Pancreas (tissue), 10 donors: ENCODE measurements around the gene CLIC5. TPM values are rescaled to one million over a fixed set of nuclear protein-coding genes. Genes with fewer than 3 reads are reported as not detected.

Experiments used
- ATAC-seq, 4 donors: fragments of 200-7000 bp; cut with Tn5 transposase; one replicate each; pipeline versions ENCODE4 v1.8.0 to v1.9.1; 2020; ENCODE audit warnings: mild to moderate bottlenecking in 4 of 4, moderate library complexity in 4 of 4
- DNase-seq, 6 donors: peaks; one replicate each; pipeline ENCODE4 v3.0.0-alpha.2; 2020
- FAIRE-seq: peaks from 2 replicates; lab custom pipeline; 2012; peaks lifted over from hg19 to GRCh38; lab: Jason Lieb, UNC
- H3K27ac ChIP-seq, 4 donors: fragments of 200-600 bp; sonication (generic); 1 replicate in 3 of 4; 2 replicates in 1 of 4; pipeline versions ENCODE4 v1.5.0 to v1.8.0; 2020
- H3K27me3 ChIP-seq, 4 donors: fragments of 200-600 bp; one replicate each; pipeline ENCODE4 v1.8.0; 2021
- H3K36me3 ChIP-seq, 3 donors: fragments of 200-600 bp; sonication (generic) in 1 of 3; one replicate each; pipeline versions ENCODE4 v1.5.0 to v1.8.0; 2020 to 2021
- H3K4me1 ChIP-seq, 3 donors: fragments of 200-600 bp; one replicate each; pipeline ENCODE4 v1.8.0; 2021
- H3K4me3 ChIP-seq, 4 donors: fragments of 200-600 bp; sonication (generic) in 2 of 4; one replicate each; pipeline versions ENCODE4 v1.5.0 to v1.8.0; 2020 to 2021
- H3K9me3 ChIP-seq, 4 donors: fragments of 200-600 bp; one replicate each; pipeline ENCODE4 v1.8.0; 2021
- WGBS, 2 donors: extraction: QIAGEN DNeasy Blood & Tissue Kit; methylation state at CpG; one replicate each; pipeline ENCODE4 v1.1.7; 2013; 5-methylcytosine and 5-hydroxymethylcytosine counted together
- intact Hi-C, 3 donors: fragments of 100-400 bp; cut with DNase I; formaldehyde crosslinking; loops; one replicate each; pipeline versions ENCODE4 v1.11.1 to v1.14.2; 2022
- polyA plus RNA-seq, 2 donors: library from polyadenylated mRNA; stranded (reverse); fragments of 200-250 nt; gene quantifications; one replicate each; pipeline ENCODE4 v1.2.3, GENCODE V29; 2013
- total RNA-seq, 6 donors: library from RNA; stranded (reverse); fragmentation: NEBNext Ultra II Directional in 4 of 6; extraction: Animal tissue kit (Norgen Biotek cat#: 25700) in 4 of 6; gene quantifications; one replicate each; pipeline versions ENCODE4 v1.2.1 to v1.2.4, GENCODE V29; 2021 to 2023
- TF ChIP-seq, protein P1 (sequence below), 4 donors: fragments of 200-600 bp; sonication (generic) in 3 of 4; IDR thresholded peaks; one replicate each; pipeline versions ENCODE4 v1.5.0 to v1.8.0; 2021; ENCODE audit warnings: antibody characterized with exemption in 4 of 4
- donor health status: healthy with polysubstance abuse.
- donor health status: DM: no; HTN: no; CAD: no; lungs with moderate emphysema.
- donor health status: DM: no; HTN: no; CAD: no.
- donor health status: control.
- donor health status: control.
- donor health status: Bipolar disorder and iron deficiency.
- donor health status: DM: yes; HTN: yes; CAD: no.
- donor health status: DM: no; HTN: no; CAD: no.
- donor health status: DM: no; HTN: no; CAD: no.
- donor health status: DM: yes; HTN: yes; CAD: no.

The CLIC5 gene
- total and polyA plus RNA-seq, 8 donors: 0.53 to 2.1 (median 1.3) TPM

DNA sequence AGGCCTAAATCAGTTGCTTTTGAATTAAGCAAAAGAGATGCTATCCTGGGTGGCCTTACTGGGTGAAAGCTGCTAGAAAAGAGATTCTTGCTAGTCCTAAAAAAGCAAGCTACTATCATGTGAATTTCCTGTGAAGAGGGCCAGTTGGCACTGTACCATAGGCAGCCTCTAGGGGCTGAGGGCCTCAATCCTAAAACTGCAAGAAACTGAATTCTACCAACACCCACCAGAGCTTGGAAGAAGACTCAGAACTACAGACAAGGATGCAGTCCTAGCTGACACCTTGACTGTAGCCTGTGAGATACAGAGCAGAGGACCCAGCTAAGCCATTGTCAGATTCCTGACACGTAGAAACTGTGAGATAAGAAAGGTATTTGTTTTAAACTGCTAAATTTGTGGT lies 24.5 kb downstream of the CLIC5 start:
- intact Hi-C loops: no loop called here
- 57 to 71% methylated on average over 1 of the region's 1 CpG for WGBS, 2 donors
- Histone ChIP-seq H3K27me3 (no peaks in the 10 kb centered on the region), H3K4me1 (no peaks in the 10 kb centered on the region), H3K9me3 (no peaks in the 10 kb centered on the region), H3K36me3 (no peaks in the 10 kb centered on the region), H3K27ac (no peak overlapping the region), H3K4me3 (no peak overlapping the region)
- DNase-seq (no peak), ATAC-seq (no peak), FAIRE-seq (no peak)
- TF ChIP-seq, protein P1, sequence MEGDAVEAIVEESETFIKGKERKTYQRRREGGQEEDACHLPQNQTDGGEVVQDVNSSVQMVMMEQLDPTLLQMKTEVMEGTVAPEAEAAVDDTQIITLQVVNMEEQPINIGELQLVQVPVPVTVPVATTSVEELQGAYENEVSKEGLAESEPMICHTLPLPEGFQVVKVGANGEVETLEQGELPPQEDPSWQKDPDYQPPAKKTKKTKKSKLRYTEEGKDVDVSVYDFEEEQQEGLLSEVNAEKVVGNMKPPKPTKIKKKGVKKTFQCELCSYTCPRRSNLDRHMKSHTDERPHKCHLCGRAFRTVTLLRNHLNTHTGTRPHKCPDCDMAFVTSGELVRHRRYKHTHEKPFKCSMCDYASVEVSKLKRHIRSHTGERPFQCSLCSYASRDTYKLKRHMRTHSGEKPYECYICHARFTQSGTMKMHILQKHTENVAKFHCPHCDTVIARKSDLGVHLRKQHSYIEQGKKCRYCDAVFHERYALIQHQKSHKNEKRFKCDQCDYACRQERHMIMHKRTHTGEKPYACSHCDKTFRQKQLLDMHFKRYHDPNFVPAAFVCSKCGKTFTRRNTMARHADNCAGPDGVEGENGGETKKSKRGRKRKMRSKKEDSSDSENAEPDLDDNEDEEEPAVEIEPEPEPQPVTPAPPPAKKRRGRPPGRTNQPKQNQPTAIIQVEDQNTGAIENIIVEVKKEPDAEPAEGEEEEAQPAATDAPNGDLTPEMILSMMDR (IDR thresholded peaks at IDR 0.05): no peak

GRCh38 chr6:45990162-45990561 lies 25.5 kb downstream of the CLIC5 start:
- Histone ChIP-seq H3K4me3 (no peak overlapping the region), H3K36me3 (no peaks in the 10 kb centered on the region), H3K4me1 (no peaks in the 10 kb centered on the region), H3K27ac (no peak overlapping the region), H3K9me3 (no peaks in the 10 kb centered on the region), H3K27me3 (no peaks in the 10 kb centered on the region)
- intact Hi-C loops: no loop called here
- FAIRE-seq (no peak), DNase-seq (no peak), ATAC-seq (no peak)
- 61 to 62% methylated on average over 1 of the region's 1 CpG for WGBS, 2 donors
- TF ChIP-seq, protein P1 (IDR thresholded peaks at IDR 0.05): no peak

DNA sequence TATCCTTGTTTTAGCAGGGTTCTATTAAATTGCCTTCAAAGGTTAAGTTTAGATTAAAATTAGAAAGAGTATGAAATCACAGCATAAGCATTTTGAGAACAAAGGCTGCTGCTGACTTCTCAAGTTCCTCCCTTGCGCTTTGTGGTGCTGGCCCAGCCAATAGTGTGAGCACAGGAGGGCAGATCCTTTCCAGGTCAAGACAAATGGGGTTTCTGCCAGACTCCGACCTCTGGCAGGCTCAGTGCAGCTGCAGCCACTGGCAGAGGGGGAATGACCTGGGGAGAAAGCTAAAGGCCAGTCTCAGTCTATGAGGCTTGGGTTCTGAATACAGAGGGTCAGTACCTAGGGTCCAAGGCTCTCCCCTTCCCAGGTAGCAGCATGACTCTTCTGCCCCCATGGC lies 27.0 kb downstream of the CLIC5 start:
- no peak overlapping the region for H3K27ac ChIP-seq
- H3K4me1 ChIP-seq: no peaks in the 10 kb centered on the region
- DNase-seq (no peak), FAIRE-seq (no peak), ATAC-seq (no peak)
- intact Hi-C loops: no loop called here
- WGBS, 2 donors: 79 to 83% methylated on average over 2 of the region's 2 CpGs
- no peaks in the 10 kb centered on the region for H3K27me3 ChIP-seq
- H3K36me3 ChIP-seq: no peaks in the 10 kb centered on the region
- TF ChIP-seq, protein P1 (IDR thresholded peaks at IDR 0.05): no peak
- H3K9me3 ChIP-seq: no peaks in the 10 kb centered on the region
- H3K4me3 ChIP-seq: no peak overlapping the region

- no peak for DNase-seq
Measured at GRCh38 chr6:45987856-45988255, 27.8 kb downstream of the CLIC5 start.

DNA sequence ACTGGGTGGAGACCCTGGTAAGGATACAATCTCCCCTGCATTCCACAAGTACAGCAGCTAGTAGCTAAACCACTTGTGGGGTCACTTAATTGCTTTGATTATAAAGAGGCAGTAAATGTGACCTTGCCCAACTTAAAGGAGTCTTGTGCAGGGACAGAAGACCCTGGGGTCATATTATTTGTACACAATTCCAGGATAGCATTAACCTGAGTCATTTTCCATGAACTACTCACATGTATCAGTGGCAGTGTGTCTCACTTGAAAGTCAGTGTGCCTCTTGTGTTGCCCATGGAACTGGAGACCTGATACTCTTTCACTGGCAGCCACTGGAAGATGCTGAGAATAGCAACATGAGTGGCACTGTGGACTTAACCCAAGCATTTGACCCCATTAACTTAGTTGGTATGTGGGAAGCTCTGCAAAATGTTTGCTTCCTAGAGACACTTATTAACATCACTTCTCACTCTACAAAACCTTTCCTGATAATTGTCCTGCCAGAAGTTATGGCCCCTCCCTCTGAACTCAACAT lies 28.9 kb downstream of the CLIC5 start:
- intact Hi-C loops: no loop called here
- TF ChIP-seq, protein P1 (IDR thresholded peaks at IDR 0.05): no peak
- FAIRE-seq (no peak), ATAC-seq (no peak), DNase-seq (no peak)
- Histone ChIP-seq H3K27me3 (no peaks in the 10 kb centered on the region), H3K36me3 (no peaks in the 10 kb centered on the region), H3K4me3 (no peak overlapping the region), H3K9me3 (no peaks in the 10 kb centered on the region), H3K27ac (no peak overlapping the region), H3K4me1 (no peaks in the 10 kb centered on the region)

More at GRCh38 chr6:45987856-45988255, 27.8 kb downstream of the CLIC5 start:
- no peaks in the 10 kb centered on the region for H3K4me1 ChIP-seq
- TF ChIP-seq, protein P1 (IDR thresholded peaks at IDR 0.05): no peak
- intact Hi-C loops: no loop called here
- FAIRE-seq (no peak), ATAC-seq (no peak)
- H3K27ac ChIP-seq: no peak overlapping the region
- no peaks in the 10 kb centered on the region for H3K36me3 ChIP-seq
- no peaks in the 10 kb centered on the region for H3K27me3 ChIP-seq
- H3K4me3 ChIP-seq: no peak overlapping the region
- no peaks in the 10 kb centered on the region for H3K9me3 ChIP-seq
- 80 to 87% methylated on average over 1 of the region's 1 CpG for WGBS, 2 donors
